Natural killer cell (primary cell): ENCODE measurements around the gene GRIN2A. TPM values are rescaled to one million over a fixed set of nuclear protein-coding genes. Genes with fewer than 3 reads are reported as not detected.

Experiments
- ATAC-seq, 3 donors: fragments of 150-1000 bp in 2 of 3; fragments of 200-7000 bp in 1 of 3; cut with Tn5 transposase; 1 replicate in 1 of 3; 2 replicates in 2 of 3; pipeline ENCODE4 v1.10.0; 2021; ENCODE audit warnings: mild to moderate bottlenecking in 2 of 3, moderate library complexity in 2 of 3
- DNase-seq, 2 donors: peaks; one replicate each; pipeline versions ENCODE4 v3.0.0 to v3.0.0-alpha.2; 2013 to 2021; ENCODE audit warnings: mixed read lengths in 1 of 2
- H3K27ac ChIP-seq: one replicate; pipeline ENCODE4 v1.5.1; 2013; ENCODE audit warnings: mild to moderate bottlenecking, low read length
- H3K27me3 ChIP-seq: one replicate; pipeline ENCODE4 v1.6.1; 2013; ENCODE audit warnings: low read length; ENCODE audit not compliant: control insufficient read depth, insufficient read depth
- H3K36me3 ChIP-seq: one replicate; pipeline ENCODE4 v1.6.1; 2013; ENCODE audit warnings: low read length; ENCODE audit not compliant: control insufficient read depth, insufficient read depth
- H3K4me1 ChIP-seq: one replicate; pipeline ENCODE4 v1.6.1; 2013; ENCODE audit warnings: low read length; ENCODE audit not compliant: control insufficient read depth, insufficient read depth
- H3K4me3 ChIP-seq: one replicate; pipeline ENCODE4 v1.5.1; 2013; ENCODE audit warnings: low read length
- H3K9me3 ChIP-seq: one replicate; pipeline ENCODE4 v1.6.1; 2013; ENCODE audit warnings: low read length; ENCODE audit not compliant: control insufficient read depth, insufficient read depth
- H3K27ac Mint-ChIP-seq, 2 donors: one replicate each; pipeline ENCODE4 v1.8.0; 2022; ENCODE audit warnings: mild to moderate bottlenecking in 2 of 2, mixed read lengths in 2 of 2, moderate library complexity in 1 of 2
- H3K27me3 Mint-ChIP-seq, 2 donors: one replicate each; pipeline ENCODE4 v1.8.0; 2022; ENCODE audit warnings: low read depth in 2 of 2, mixed read lengths in 2 of 2
- H3K36me3 Mint-ChIP-seq: one replicate; pipeline ENCODE4 v1.8.0; 2022; ENCODE audit warnings: mixed read lengths
- H3K4me1 Mint-ChIP-seq, 2 donors: one replicate each; pipeline ENCODE4 v1.8.0; 2022; ENCODE audit warnings: mixed read lengths in 2 of 2
- H3K4me3 Mint-ChIP-seq: one replicate; pipeline ENCODE4 v1.8.0; 2022; ENCODE audit warnings: mild to moderate bottlenecking, moderate library complexity, mixed read lengths
- H3K9me3 Mint-ChIP-seq, 2 donors: one replicate each; pipeline ENCODE4 v1.8.0; 2022; ENCODE audit warnings: mixed read lengths in 2 of 2
- WGBS: methylation state at CpG from one replicate; pipeline ENCODE4 v1.1.7; 2013; ENCODE audit warnings: missing lambda C conversion rate; ENCODE audit not compliant: insufficient coverage; 5-methylcytosine and 5-hydroxymethylcytosine counted together
- intact Hi-C: fragments of 100-400 bp; cut with micrococcal nuclease; formaldehyde crosslinking; loops from one replicate; pipeline ENCODE4 v1.14.2; 2022
- total RNA-seq, 4 donors: library from RNA; stranded (reverse); fragments of 120-200 nt in 1 of 4; gene quantifications; one replicate each; pipeline versions ENCODE4 v1.2.3 to v1.2.4, GENCODE V29; 2013 to 2022
- TF ChIP-seq, protein P1 (sequence below): fragments of 200-600 bp; IDR thresholded peaks from one replicate; pipeline ENCODE4 v1.8.0; 2022; ENCODE audit warnings: antibody characterized with exemption

The GRIN2A gene
- total RNA-seq, 3 donors from 2014 or later (not counting 1 experiment from before 2014, with no cell fraction given): not detected

DNA sequence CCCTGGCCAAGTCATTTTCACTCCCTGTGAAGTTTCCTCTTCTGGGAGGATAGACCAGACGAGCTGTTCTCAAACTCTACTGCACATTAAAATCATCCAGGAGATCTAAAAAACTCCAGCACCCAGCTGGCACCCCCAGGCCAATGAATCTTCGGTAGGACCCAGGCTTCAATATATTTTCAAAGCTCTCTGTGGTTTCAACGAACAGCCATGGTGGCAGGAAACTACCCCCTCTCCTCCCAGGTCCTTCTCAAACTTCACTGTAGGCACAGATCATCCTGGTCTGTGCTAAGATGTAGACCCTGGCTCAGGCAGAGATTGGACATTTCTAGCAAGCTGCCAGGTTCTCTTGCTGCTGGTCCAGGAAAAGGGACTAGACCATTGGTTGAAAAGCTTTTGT, 38.7 kb upstream of the GRIN2A start:
- Mint-ChIP-seq H3K27ac (no peak overlapping the region), H3K4me3 (no peak overlapping the region), H3K36me3 (no peaks in the 10 kb centered on the region), H3K27me3 (peaks cover 5 to 8% of the 10 kb centered on the region in 2 donors), H3K9me3 (no peaks in the 10 kb centered on the region), H3K4me1 (no peaks in the 10 kb centered on the region)
- WGBS: 28% methylated on average over 3 of the region's 3 CpGs
- no peak overlapping the region for H3K4me3 ChIP-seq
- no peak overlapping the region for H3K27ac ChIP-seq
- intact Hi-C loops: no loop called here
- no peaks in the 10 kb centered on the region for H3K4me1 ChIP-seq
- no peak for DNase-seq
- ATAC-seq: no peak
- H3K36me3 ChIP-seq: no peaks in the 10 kb centered on the region
- no peaks in the 10 kb centered on the region for H3K9me3 ChIP-seq
- H3K27me3 ChIP-seq: no peaks in the 10 kb centered on the region
- TF ChIP-seq, protein P1, sequence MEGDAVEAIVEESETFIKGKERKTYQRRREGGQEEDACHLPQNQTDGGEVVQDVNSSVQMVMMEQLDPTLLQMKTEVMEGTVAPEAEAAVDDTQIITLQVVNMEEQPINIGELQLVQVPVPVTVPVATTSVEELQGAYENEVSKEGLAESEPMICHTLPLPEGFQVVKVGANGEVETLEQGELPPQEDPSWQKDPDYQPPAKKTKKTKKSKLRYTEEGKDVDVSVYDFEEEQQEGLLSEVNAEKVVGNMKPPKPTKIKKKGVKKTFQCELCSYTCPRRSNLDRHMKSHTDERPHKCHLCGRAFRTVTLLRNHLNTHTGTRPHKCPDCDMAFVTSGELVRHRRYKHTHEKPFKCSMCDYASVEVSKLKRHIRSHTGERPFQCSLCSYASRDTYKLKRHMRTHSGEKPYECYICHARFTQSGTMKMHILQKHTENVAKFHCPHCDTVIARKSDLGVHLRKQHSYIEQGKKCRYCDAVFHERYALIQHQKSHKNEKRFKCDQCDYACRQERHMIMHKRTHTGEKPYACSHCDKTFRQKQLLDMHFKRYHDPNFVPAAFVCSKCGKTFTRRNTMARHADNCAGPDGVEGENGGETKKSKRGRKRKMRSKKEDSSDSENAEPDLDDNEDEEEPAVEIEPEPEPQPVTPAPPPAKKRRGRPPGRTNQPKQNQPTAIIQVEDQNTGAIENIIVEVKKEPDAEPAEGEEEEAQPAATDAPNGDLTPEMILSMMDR: no peak

DNA sequence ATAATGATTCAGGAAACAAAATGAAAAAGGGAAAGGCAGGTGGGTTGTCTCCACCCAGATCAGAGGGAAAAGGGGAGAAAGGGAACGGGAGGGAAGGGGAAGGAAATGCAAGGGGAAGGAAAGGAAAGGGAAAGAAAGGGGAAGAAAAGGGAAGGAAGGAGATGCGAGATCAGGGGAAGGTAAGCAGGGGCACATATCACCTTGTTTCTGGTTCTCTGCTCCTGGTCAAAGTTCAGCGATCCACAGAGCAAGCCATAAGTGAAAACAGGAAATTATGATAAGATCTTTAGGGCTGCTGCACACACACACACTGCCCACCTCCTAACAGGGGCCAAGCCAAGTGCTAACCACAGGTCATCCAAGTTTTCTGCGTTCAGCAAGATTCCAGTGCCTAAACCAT, 37.5 kb upstream of the GRIN2A start:
- TF ChIP-seq, protein P1: no peak
- 8% methylated on average over 4 of the region's 4 CpGs for WGBS
- Histone ChIP-seq H3K27ac (no peak overlapping the region), H3K4me3 (no peak overlapping the region), H3K9me3 (no peaks in the 10 kb centered on the region), H3K4me1 (no peaks in the 10 kb centered on the region), H3K27me3 (no peaks in the 10 kb centered on the region), H3K36me3 (no peaks in the 10 kb centered on the region)
- ATAC-seq: no peak
- Mint-ChIP-seq H3K9me3 (no peaks in the 10 kb centered on the region), H3K4me1 (no peaks in the 10 kb centered on the region), H3K36me3 (no peaks in the 10 kb centered on the region), H3K4me3 (no peak overlapping the region), H3K27ac (no peak overlapping the region), H3K27me3 (peaks cover 5% of the 10 kb centered on the region in 2 donors)
- intact Hi-C loops: no loop called here
- no peak for DNase-seq

DNA sequence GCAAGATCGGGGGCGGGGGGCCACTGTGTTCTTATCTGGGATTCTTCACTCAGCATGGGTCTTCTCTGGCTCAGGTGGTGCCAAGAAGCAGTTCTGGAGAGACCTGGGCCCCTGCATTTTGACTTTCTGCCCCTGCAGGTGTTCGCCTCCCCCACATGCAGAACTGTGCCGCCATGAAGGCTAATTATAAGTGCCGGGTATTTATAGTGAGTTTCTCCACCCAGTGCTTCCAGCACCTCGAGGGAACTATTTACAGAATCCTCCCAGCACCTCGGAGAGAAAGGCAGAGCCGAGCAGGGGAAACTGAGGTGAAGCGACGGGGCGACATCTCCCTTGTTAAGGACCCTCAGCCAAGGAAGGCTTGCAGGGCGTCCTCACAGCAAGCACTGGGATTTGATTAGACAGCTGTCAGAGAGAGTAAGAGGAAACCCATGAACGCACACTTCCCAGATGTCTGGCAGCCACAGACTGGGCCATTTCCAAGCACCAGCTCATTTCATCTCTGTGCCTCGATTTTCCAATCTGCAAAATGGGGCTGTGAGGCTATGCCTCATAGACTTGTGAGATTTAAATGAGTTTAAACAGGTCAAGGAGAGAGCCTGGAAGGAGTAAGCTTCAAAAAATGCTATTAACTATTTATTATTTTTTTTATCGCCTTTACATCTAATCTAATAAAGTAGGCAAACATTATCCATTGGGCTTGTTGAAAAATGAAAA, 36.4 kb upstream of the GRIN2A start:
- no peaks in the 10 kb centered on the region for H3K4me1 Mint-ChIP-seq
- Histone ChIP-seq H3K27ac (no peak overlapping the region), H3K4me3 (no peak overlapping the region), H3K36me3 (no peaks in the 10 kb centered on the region), H3K9me3 (no peaks in the 10 kb centered on the region), H3K27me3 (no peaks in the 10 kb centered on the region), H3K4me1 (no peaks in the 10 kb centered on the region)
- no peak for ATAC-seq
- TF ChIP-seq, protein P1: no peak
- no peaks in the 10 kb centered on the region for H3K9me3 Mint-ChIP-seq
- no peak for DNase-seq
- peaks cover 5% of the 10 kb centered on the region in 2 donors for H3K27me3 Mint-ChIP-seq
- H3K27ac Mint-ChIP-seq: no peak overlapping the region
- H3K36me3 Mint-ChIP-seq: no peaks in the 10 kb centered on the region
- no peak overlapping the region for H3K4me3 Mint-ChIP-seq
- 85% methylated on average over 14 of the region's 15 CpGs for WGBS
- intact Hi-C loops: no loop called here

DNA sequence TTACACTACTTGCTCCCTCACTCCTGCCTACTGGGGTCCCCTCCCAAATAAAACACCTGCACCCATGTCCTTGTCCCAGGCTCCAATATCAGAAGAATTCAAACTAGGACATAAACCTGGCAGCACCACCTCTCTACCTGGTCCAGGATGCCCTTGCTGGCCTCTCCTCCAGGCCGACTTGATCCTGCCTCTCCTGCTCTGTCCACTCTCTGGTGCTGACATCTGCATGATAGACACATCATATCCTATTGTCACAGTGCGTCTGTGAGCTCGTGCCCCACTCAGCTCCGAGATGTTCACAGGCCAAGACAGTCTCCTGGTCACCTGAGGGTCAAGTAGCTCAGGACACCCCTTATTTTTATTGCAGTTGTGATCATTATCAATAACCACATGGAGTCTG, 31.5 kb upstream of the GRIN2A start:
- no peak for ATAC-seq
- Mint-ChIP-seq H3K4me3 (no peak overlapping the region), H3K27ac (no peak overlapping the region), H3K9me3 (no peaks in the 10 kb centered on the region), H3K27me3 (peaks cover 5 to 7% of the 10 kb centered on the region in 2 donors), H3K36me3 (no peaks in the 10 kb centered on the region), H3K4me1 (no peaks in the 10 kb centered on the region)
- WGBS: 82% methylated on average over 4 of the region's 4 CpGs
- intact Hi-C loops: no loop called here
- no peaks in the 10 kb centered on the region for H3K9me3 ChIP-seq
- DNase-seq: no peak
- no peak overlapping the region for H3K27ac ChIP-seq
- no peaks in the 10 kb centered on the region for H3K36me3 ChIP-seq
- no peaks in the 10 kb centered on the region for H3K27me3 ChIP-seq
- TF ChIP-seq, protein P1: no peak
- no peaks in the 10 kb centered on the region for H3K4me1 ChIP-seq
- no peak overlapping the region for H3K4me3 ChIP-seq
